Glomerular endothelial cell (primary cell): ENCODE results near the gene ITPKC. TPM values are rescaled to one million over a fixed set of nuclear protein-coding genes. Genes with fewer than 3 reads are reported as not detected.
"Not testable (repeated sequence)": the region's sequence is repeated elsewhere in the genome, so short reads cannot be mapped to it uniquely, and the experiment has no call there.

ENCODE experiments used
- DNase-seq: peaks from one replicate; pipeline ENCODE4 v3.0.0-alpha.2; 2011; ENCODE audit warnings: low read depth, low spot score; ENCODE audit errors: extremely low read depth
- total RNA-seq: library from RNA; depleted of rRNA; stranded (reverse); fragments of >200 nt; gene quantifications from 2 replicates; pipeline ENCODE4 v1.2.3, GENCODE V29; 2015

The ITPKC gene
- total RNA-seq, 1 donor from 2014 or later = 24.9 TPM

DNA sequence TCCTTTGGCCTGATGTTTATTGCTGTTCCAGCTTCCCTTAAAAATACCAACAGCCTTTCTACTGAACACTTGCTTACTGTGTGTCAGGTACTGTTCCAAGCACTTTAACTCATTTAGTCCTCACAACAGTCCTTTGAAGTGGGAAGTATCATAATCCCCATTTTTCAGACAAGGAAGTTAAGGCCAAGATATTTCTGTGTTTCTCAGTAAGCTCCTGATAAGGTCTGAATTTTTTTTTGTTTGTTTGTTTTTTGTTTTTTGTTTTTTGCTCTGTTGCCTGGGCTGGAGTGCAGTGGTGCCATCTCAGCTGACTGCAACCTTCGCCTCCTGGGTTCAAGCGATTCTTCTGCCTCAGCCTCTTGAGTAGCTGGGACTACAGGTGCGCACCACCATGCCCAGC, 41.6 kb downstream of the ITPKC start:
- no peak for DNase-seq

DNA sequence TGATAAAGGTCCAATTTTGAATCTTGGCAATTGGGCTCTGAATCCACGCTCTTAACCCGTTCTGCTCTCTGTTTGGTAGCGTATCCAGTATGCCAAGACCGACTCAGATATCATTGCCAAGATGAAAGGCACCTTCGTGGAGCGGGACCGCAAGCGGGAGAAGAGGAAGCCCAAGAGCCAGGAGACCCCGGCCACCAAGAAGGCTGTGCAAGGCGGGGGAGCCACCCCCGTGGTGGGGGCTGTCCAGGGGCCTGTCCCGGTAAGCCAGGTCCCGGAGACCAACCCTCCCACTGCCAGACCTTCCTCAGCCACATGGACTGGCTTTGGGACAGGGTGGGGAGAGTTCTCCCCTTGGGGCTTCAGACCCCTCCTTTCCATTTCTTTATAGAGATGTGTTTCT, 42.4 kb downstream of the ITPKC start:
- no peak for DNase-seq

- DNase-seq = no peak
Observed at GRCh38 chr19:40762754-40763470, 46.0 kb downstream of the ITPKC start.

GRCh38 chr19:40763526-40763925, 46.6 kb downstream of the ITPKC start:
- no peak for DNase-seq

DNA sequence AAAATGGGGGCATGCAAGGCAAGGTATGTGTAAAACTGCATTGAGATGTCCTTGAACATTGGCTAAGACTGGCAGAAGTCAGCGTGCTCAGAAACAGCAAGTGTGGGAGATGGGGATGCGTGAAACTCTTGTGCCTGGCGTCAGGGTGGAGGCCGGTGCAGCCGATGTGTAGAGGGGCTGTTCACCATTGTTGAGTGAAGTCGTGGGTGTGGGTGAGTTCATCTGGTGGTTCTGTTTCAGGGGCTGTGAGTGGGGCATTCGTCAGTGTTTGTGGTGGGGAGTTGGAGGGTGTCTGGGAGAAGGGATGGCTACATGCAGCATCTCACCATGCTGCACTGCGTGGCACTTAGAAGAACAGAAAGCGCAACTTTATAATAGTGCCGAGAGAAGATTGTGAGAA, 47.1 kb downstream of the ITPKC start:
- DNase-seq = no peak

GRCh38 chr19:40766385-40766784, 49.5 kb downstream of the ITPKC start:
- DNase-seq = not testable (repeated sequence)

DNA sequence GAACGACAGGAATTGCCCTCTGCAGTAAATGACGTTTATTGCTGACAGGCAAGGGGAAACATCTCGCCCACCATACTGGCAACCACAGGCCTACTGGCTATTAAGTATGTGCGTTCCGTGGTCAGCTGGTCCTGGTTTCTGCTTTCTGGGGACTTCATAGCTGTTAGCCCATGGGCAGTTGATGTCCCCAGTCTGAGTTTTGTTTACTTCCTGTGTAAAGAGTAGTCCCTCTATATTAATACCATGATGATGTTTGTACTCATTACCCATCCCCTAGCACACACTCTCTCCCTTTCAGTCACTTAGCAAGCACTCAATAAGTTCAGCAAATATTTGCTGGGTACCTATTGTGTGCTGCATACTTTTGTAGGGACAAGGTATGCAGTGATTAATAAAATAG, 52.0 kb downstream of the ITPKC start:
- no peak for DNase-seq

DNA sequence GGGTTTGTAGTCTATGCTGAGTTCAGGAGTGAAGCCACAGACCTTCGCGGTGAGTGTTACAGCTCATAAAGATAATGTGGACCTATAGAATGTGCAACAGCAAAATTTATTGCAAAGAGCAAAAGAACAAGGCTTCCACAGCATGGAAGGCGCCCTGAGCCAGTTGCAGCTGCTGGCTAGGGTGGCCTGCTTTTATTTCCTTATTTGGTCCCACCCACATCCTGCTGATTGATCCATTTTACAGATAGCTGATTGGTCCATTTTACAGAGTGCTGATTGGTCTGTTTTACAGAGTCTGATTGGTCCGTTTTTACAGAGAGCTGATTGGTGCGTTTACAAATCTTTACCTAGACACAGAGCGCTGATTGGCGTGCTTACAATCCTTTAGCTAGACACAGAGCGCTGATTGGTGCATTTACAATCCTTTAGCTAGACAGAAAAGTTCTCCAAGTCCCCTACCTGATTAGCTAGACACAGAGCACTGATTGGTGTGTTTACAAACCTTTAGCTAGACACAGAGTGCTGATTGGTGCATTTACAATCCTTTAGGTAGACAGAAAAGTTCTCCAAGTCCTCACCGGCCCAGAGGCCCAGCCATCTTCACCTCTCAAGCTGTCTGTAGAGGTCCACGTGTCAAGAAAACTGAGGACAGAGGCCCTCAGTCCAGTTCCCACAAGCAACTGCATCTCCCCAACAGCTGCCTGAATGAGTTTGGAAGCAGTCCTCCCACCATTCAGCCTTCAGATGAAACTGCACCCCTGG, 54.4 kb downstream of the ITPKC start:
- DNase-seq = not testable (repeated sequence)

- no peak for DNase-seq
Observed at GRCh38 chr19:40774916-40775631, 58.2 kb downstream of the ITPKC start, which contains the start of gene MIA. MIA (plus strand) TSS chr19:40775521; CDS start chr19:40775543, 22 bp downstream.

DNA sequence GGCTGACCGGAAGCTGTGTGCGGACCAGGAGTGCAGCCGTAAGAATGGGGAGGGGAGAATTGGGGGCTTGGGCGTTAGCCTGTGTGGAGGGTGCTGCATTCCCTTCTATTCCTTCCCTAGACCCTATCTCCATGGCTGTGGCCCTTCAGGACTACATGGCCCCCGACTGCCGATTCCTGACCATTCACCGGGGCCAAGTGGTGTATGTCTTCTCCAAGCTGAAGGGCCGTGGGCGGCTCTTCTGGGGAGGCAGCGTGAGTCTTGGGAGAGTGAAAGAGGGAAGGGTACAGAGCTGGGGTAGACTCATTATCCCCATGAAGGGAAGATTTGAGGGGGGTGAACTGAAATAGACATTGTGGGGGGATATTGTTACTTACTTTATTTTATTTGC, 58.7 kb downstream of the ITPKC start:
- DNase-seq = no peak

DNA sequence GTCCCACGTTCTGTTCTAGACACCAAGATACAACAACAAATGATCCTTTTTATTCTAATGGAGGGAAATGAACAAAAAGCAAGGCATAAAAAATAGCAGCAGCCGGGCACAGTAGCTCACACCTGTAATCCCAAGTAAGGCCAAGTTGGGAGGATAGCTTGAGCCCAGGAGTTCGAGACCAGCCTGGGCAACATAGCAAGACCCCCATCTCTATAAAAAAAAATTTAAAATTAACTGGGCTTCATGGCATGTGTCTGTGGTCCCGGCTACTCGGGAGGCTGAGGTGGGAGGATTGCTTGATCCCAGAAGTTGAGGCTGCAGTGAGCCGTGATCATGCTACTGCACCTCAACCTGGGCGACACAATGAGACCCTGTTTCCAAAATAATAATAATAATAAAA, 59.5 kb downstream of the ITPKC start:
- no peak for DNase-seq

DNA sequence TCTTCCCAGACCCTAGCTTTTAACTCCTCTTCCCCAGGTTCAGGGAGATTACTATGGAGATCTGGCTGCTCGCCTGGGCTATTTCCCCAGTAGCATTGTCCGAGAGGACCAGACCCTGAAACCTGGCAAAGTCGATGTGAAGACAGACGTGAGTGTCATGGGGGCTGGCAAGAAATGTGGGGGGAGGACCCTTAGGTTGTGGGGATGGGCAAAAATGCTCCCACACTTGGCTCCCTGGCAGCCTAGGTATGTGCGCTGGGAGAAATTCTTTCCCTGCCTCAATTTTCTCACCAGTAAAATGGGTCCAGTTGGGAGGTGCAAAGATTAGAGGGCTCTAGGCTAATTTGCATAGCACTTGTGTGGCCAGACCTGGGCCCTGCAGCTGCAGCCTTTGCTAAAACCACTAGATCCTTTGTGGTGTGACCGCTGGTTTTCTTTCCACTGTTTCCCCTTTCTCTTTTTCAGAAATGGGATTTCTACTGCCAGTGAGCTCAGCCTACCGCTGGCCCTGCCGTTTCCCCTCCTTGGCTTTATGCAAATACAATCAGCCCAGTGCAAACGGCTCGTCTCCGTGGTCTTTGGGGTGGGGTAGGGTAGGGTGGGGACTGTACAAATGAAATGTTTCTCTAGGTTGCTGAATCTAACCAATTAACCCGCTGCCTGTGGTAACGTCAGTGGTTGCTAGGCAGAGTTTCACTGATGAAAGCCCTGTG, 60.2 kb downstream of the ITPKC start:
- DNase-seq = peak; percentile 84

- DNase-seq = no peak
Observed at GRCh38 chr19:40777645-40777936, 60.7 kb downstream of the ITPKC start.

- peak; percentile 92 for DNase-seq
Observed at GRCh38 chr19:40777937-40778705, 61.2 kb downstream of the ITPKC start, which contains the start of gene RAB4B. RAB4B (plus strand) TSS chr19:40778247; CDS start chr19:40778376, 129 bp downstream.

DNA sequence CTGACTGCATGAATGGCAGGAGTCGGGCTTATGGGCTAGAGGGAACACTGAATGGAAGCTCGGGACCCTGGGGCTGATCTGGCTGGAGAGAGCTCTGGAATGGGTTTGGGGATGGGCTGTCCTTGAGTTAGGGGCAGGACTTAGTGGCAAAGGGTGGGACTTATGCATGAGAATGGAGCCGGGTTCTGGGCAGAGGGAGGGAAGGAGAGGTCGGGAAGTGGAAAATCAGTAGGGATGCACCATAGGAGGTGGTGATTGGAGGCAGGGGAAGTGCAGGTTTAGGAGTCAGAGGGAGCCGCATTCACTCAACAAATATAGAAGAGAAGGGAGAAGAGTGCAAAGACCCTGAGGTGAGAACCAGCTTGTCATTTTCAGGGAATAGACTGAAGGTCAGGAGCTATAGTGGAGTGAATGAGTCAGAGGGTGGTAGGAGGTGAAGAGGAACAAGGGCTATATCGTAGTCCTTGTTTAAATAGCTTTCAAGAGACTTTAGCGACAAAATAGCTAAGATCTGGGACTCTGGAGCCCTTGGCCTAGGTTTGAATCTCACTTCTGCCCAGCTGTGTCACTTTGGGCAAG, 61.9 kb downstream of the ITPKC start:
- DNase-seq = no peak

DNA sequence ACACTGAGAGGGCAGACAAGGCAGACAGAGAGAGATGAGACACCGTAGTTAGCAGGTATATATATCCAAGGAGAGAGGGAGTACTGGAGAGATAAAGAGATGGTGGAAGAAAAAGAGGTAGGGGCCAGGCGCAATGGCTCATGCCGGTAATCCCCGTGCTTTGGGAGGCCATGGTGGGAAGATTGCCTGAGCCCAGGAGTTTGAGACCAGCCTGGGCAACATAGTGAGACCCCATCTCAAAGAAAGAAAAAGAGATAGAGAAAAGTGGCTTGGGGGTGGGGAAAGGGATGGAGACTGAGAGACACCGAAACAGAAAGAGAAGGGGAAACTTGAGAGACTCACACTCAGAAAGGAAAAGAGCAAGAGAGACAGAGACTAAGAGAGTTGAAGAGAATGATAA, 63.7 kb downstream of the ITPKC start:
- no peak for DNase-seq

DNA sequence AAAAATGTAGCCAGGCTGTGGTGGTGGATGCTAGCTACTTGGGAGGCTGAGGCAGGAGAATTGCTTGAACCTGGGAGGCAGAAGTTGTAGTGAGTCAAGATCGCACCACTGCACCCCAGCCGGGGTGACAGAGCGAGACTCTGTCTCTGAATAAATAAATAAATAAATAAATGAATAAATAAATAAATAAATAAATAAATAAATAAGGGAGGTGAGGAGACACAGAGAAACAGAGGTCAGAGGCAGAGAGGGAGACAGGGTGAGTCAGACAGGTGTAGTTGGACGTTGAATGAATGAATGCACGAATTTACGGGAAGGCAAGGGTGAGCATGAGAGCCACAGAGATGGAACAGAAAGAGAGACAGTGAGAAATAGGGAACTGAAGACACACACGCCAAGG, 64.2 kb downstream of the ITPKC start:
- DNase-seq = no peak

- no peak for DNase-seq
Observed at GRCh38 chr19:40783711-40784110, 66.8 kb downstream of the ITPKC start.

DNA sequence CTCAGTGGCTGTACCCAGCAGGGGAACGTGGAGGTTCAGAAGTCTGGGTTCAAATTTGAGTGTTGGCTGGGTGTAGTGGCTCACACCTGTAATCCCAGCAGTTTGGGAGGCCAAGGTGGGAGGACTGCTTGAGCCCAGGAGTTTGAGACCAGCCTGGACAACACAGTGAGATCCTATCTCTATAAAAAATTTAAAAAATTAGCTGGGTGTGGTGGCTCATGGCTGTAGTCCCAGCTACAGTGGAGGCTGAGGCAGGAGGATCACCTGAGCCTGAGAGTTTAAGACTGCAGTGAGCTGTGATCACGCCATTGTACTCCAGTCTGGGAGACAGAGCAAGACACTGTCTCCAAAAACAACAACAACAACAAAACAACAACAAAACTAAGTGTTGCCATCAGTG, 67.2 kb downstream of the ITPKC start:
- DNase-seq = not testable (repeated sequence)

- DNase-seq = no peak
Observed at GRCh38 chr19:40785526-40785925, 68.6 kb downstream of the ITPKC start.
